Left colon (tissue), 2 donors: ENCODE results near the gene UGGT2. TPM values are rescaled to one million over a fixed set of nuclear protein-coding genes. Genes with fewer than 3 reads are reported as not detected.
"Not testable (repeated sequence)": the region's sequence is repeated elsewhere in the genome, so short reads cannot be mapped to it uniquely, and the experiment has no call there.

ENCODE experiments used
- ATAC-seq: fragments of 200-7000 bp; cut with Tn5 transposase; one replicate; pipeline ENCODE4 v1.9.1; 2020; ENCODE audit warnings: mild to moderate bottlenecking, moderate library complexity
- DNase-seq, 2 donors: peaks; one replicate each; pipeline ENCODE4 v3.0.0-alpha.2; 2020
- intact Hi-C, 2 donors: fragments of 100-400 bp; cut with DNase I in 1 of 2; cut with micrococcal nuclease in 1 of 2; formaldehyde crosslinking; loops; one replicate each; pipeline versions ENCODE4 v1.11.2 to v1.14.0; 2022; cut with DNase I, micrococcal nuclease
- total RNA-seq, 2 donors: library from RNA; stranded (reverse); fragmentation: NEBNext Ultra II Directional; extraction: Animal tissue kit (Norgen Biotek cat#: 25700); gene quantifications; one replicate each; pipeline ENCODE4 v1.2.1, GENCODE V29; 2021
- donor health status: DM: no; HTN: no; CAD: no.
- donor health status: DM: yes; HTN: yes; CAD: no.

The UGGT2 gene
- total RNA-seq, 2 donors from 2014 or later, result 17.2 to 19.2 TPM

- DNase-seq (no peak), ATAC-seq (no peak)
- intact Hi-C loops, result no loop called here
These were observed 15.5 kb upstream of the UGGT2 start for GRCh38 chr13:96068729-96069128.

GRCh38 chr13:96065849-96066248 lies 12.6 kb upstream of the UGGT2 start:
- DNase-seq (no peak), ATAC-seq (no peak)
- intact Hi-C loops, result no loop called here

- DNase-seq, result no peak
- ATAC-seq, result peak; percentile 36
- intact Hi-C loops, result no loop called here
These were observed 572 bp downstream of the UGGT2 start for GRCh38 chr13:96052656-96053002.

- DNase-seq, ATAC-seq, intact Hi-C loops: not testable (repeated sequence)
These were observed 1.3 kb downstream of the UGGT2 start for GRCh38 chr13:96051946-96052345.

GRCh38 chr13:96051491-96051890 lies 1.7 kb downstream of the UGGT2 start:
- ATAC-seq, intact Hi-C loops, DNase-seq: not testable (repeated sequence)

- intact Hi-C loops, result not testable (repeated sequence)
These were observed 2.2 kb downstream of the UGGT2 start for GRCh38 chr13:96050955-96051354.

GRCh38 chr13:96046449-96047126 lies 6.6 kb downstream of the UGGT2 start:
- intact Hi-C loops, ATAC-seq, DNase-seq: not testable (repeated sequence)

More at GRCh38 chr13:96050955-96051354, 2.2 kb downstream of the UGGT2 start:
- ATAC-seq, DNase-seq: not testable (repeated sequence)

GRCh38 chr13:96044238-96044637 lies 9.0 kb downstream of the UGGT2 start:
- DNase-seq (no peak), ATAC-seq (no peak)
- intact Hi-C loops, result no loop called here

GRCh38 chr13:96041326-96042110 lies 11.7 kb downstream of the UGGT2 start:
- intact Hi-C loops, result no loop called here
- DNase-seq, result no peak
- no peak for ATAC-seq

- intact Hi-C loops, result no loop called here
- no peak for DNase-seq
- ATAC-seq, result no peak
These were observed 16.7 kb downstream of the UGGT2 start for GRCh38 chr13:96036515-96036914.

GRCh38 chr13:96034662-96035061 lies 18.5 kb downstream of the UGGT2 start:
- intact Hi-C loops, result no loop called here
- DNase-seq (no peak), ATAC-seq (no peak)

GRCh38 chr13:96033220-96034015 lies 19.8 kb downstream of the UGGT2 start:
- DNase-seq (no peak), ATAC-seq (no peak)
- intact Hi-C loops, result no loop called here

- intact Hi-C loops, result no loop called here
- no peak for DNase-seq
- ATAC-seq, result no peak
These were observed 20.5 kb downstream of the UGGT2 start for GRCh38 chr13:96032717-96033116.

GRCh38 chr13:96029002-96029401 lies 24.2 kb downstream of the UGGT2 start:
- DNase-seq (no peak), ATAC-seq (no peak)
- intact Hi-C loops, result no loop called here

GRCh38 chr13:96027496-96027895 lies 25.7 kb downstream of the UGGT2 start:
- DNase-seq, result no peak
- ATAC-seq, result no peak
- intact Hi-C loops, result no loop called here

- intact Hi-C loops, result no loop called here
- no peak for ATAC-seq
- DNase-seq, result no peak
These were observed 27.9 kb downstream of the UGGT2 start for GRCh38 chr13:96025283-96025682.

- intact Hi-C loops, result no loop called here
- peak; percentile 96 for ATAC-seq
- DNase-seq, result no peak
These were observed 32.3 kb downstream of the UGGT2 start for GRCh38 chr13:96020931-96021330.

GRCh38 chr13:96020155-96020575 lies 33.0 kb downstream of the UGGT2 start:
- intact Hi-C loops, result no loop called here
- ATAC-seq (peak; percentile 89), DNase-seq (peak in 1 of 2 donors; percentile 25)

- intact Hi-C loops, result no loop called here
These were observed 35.1 kb downstream of the UGGT2 start for GRCh38 chr13:96018135-96018534.

More at GRCh38 chr13:96018135-96018534, 35.1 kb downstream of the UGGT2 start:
- DNase-seq (no peak), ATAC-seq (no peak)
